Mucosa of rectum (tissue), 2 donors: Measurements from ENCODE around the gene TAF11L11.
"Not testable (repeated sequence)": the region's sequence is repeated elsewhere in the genome, so short reads cannot be mapped to it uniquely, and the experiment has no call there.

ENCODE experiments used
- H3K27ac ChIP-seq, 2 donors: one replicate each; pipeline ENCODE4 v1.7.0; 2013; ENCODE audit warnings: inconsistent platforms in 2 of 2, low read depth in 2 of 2, low read length in 2 of 2
- H3K27me3 ChIP-seq, 2 donors: one replicate each; pipeline ENCODE4 v1.7.0; 2013; ENCODE audit warnings: low read length in 2 of 2; ENCODE audit not compliant: control insufficient read depth in 2 of 2, insufficient read depth in 2 of 2
- H3K36me3 ChIP-seq, 2 donors: one replicate each; pipeline ENCODE4 v1.7.0; 2013; ENCODE audit warnings: low read length in 2 of 2; ENCODE audit not compliant: control insufficient read depth in 2 of 2, insufficient read depth in 2 of 2
- H3K4me1 ChIP-seq, 2 donors: one replicate each; pipeline ENCODE4 v1.7.0; 2013; ENCODE audit warnings: low read length in 2 of 2, mild to moderate bottlenecking in 1 of 2; ENCODE audit not compliant: control insufficient read depth in 2 of 2, insufficient read depth in 2 of 2
- H3K4me3 ChIP-seq, 2 donors: one replicate each; pipeline ENCODE4 v1.7.0; 2013; ENCODE audit warnings: low read length in 2 of 2
- H3K9ac ChIP-seq, 2 donors: one replicate each; pipeline ENCODE4 v1.7.0; 2013; ENCODE audit warnings: low read length in 2 of 2, low read depth in 1 of 2, mild to moderate bottlenecking in 1 of 2
- H3K9me3 ChIP-seq, 2 donors: one replicate each; pipeline ENCODE4 v1.7.0; 2013; ENCODE audit warnings: low read length in 2 of 2; ENCODE audit not compliant: control insufficient read depth in 2 of 2
- donor health status: healthy.
- donor health status: Normal muscosa, but diverticular disease.

TAF11L11 gene

DNA sequence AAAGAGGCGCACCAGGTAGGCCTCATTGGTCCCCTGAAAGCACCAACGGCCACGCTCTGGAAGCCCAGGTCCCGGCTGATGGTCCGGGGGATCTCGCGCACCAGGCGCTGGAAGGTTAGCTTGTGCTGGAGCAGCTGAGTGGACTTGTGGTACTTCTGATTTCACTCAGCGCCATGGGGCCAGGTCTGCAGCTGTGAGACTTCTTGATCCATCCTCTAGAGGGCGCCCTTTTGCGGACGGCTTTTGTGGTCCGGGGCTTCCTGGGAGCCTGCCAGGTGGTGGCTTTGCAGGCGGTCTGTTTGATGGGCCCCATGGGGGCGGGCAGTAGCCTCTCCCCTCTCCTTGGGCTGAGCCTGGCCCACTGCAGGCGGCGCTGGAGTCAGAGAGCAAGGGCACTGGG lies 16.6 kb downstream of the TAF11L11 start:
- no peaks in the 10 kb centered on the region for H3K27me3 ChIP-seq
- H3K27ac ChIP-seq, result no peak overlapping the region
- no peaks in the 10 kb centered on the region for H3K9me3 ChIP-seq
- H3K4me1 ChIP-seq, result no peaks in the 10 kb centered on the region
- no peak overlapping the region for H3K9ac ChIP-seq
- H3K36me3 ChIP-seq, result no peaks in the 10 kb centered on the region
- H3K4me3 ChIP-seq, result no peak overlapping the region

DNA sequence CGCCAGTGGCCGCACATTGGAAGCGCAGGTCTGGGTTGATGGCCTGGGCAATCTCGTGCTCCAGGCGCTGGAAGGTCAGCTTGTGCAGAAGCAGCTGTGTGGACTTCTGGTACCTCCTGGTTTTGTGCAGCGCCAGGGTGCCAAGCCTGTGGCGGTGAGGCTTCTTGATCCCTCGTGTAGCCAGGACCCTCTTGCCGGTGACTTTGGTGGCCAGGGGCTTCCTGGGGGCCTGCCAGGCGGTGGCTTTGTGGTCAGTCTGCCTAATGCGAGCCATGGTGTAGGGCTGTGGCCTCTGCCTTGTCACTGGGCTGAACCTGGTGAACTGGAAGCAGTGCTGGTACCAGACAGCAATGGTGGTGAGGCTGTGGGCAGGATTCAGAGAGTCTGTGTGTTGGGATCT lies 21.7 kb downstream of the TAF11L11 start:
- Histone ChIP-seq H3K27ac (no peak overlapping the region), H3K4me3 (no peak overlapping the region), H3K9me3 (no peaks in the 10 kb centered on the region), H3K36me3 (no peaks in the 10 kb centered on the region), H3K27me3 (no peaks in the 10 kb centered on the region), H3K4me1 (no peaks in the 10 kb centered on the region), H3K9ac (no peak overlapping the region)

DNA sequence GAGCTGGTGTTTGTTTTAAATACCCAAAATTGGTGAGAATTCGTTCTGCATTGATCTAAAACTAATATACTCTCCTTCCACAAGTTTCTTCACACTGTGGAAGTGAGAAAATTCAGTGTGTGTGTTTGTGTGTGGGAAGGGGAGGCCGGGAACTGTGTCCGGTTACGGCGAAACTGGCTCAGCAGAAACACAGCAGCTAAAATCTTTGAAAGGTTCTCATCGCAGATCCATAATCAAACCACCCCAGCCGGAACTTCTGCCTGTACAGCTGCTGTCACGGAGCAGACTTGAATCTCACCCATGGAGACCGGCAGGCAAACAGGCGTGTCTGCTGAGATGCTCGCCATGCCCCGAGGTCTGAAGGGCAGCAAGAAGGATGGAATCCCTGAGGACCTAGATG lies 27.8 kb downstream of the TAF11L11 start, which contains the start of gene TAF11L13:
TAF11L13 (plus strand) TSS at position 301 of the 400 bp plus-strand sequence.
- not testable (repeated sequence) for H3K36me3 ChIP-seq, H3K27me3 ChIP-seq, H3K9me3 ChIP-seq, H3K4me1 ChIP-seq, H3K27ac ChIP-seq, H3K9ac ChIP-seq, H3K4me3 ChIP-seq

DNA sequence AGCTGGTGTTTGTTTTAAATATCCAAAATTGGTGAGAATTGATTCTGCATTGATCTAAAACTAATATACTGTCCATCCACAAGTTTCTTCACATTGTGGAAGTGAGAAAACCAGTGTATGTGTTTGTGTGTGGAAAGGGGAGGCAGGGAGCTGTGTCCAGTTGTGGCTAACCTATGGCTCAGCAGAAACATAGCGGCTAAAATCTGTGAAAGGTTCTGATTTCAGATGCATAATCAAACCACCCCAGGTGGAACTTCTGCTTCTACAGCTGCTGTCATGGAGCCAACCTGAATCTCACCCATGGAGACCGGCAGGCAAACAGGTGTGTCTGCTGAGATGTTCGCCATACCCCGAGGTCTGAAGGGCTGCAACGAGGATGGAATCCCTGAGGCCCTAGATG lies 30.2 kb downstream of the TAF11L11 start, which contains the start of gene TAF11L14:
TAF11L14 (plus strand) TSS at position 301 of the 400 bp plus-strand sequence.
- no peaks in the 10 kb centered on the region for H3K36me3 ChIP-seq
- H3K9ac ChIP-seq, result no peak within 1 kb of the TSS
- no peaks in the 10 kb centered on the region for H3K9me3 ChIP-seq
- H3K27ac ChIP-seq, result no peak within 1 kb of the TSS
- H3K4me3 ChIP-seq, result no peak within 1 kb of the TSS
- no peaks in the 10 kb centered on the region for H3K27me3 ChIP-seq
- H3K4me1 ChIP-seq, result no peaks in the 10 kb centered on the region

DNA sequence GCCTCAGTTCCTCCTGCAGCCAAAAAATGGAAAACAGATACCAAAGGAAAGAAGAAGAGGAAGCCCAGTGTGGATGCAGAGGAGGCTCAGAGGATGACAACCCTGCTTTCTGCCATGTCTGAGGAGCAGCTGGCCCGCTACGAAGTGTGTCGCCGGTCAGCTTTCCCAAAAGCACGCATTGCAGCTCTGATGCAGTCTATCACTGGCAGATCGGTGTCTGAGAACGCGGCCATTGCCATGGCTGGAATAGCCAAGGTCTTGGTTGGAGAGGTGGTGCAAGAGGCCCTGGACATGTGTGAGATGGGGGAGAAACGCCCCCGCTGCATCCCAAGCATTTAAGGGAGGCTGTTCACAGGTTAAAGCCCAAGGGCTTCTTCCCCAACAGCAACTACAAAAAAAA lies 45.2 kb downstream of the TAF11L11 start:
- H3K27me3 ChIP-seq, H3K4me3 ChIP-seq, H3K27ac ChIP-seq, H3K36me3 ChIP-seq, H3K9me3 ChIP-seq, H3K4me1 ChIP-seq, H3K9ac ChIP-seq: not testable (repeated sequence)

DNA sequence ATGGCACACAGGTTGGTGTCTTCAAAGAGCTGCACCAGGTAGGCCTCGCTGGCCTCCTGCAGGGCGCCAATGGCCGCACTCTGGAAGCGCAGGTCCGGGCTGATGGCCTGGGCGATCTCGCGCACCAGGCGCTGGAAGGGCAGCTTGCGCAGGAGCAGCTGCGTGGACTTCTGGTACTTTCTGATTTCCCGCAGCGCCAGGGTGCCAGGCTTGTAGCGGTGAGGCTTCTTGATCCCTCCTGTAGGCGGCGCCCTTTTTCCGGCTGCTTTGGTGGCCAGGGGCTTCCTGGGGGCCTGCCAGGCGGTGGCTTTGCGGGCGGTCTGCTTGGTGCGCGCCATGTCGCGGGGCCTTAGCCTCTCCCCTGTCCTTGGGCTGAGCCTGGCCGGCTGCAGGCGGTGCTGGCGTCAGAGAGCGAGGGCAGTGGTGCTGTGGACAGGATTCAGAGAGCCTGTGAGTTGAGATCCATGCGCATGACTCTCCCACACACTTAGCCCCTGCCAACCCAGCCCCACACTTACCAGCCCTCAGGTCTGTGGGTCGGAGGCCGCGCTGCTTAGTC lies 51.3 kb downstream of the TAF11L11 start:
- H3K27me3 ChIP-seq, H3K36me3 ChIP-seq, H3K4me3 ChIP-seq, H3K9ac ChIP-seq, H3K9me3 ChIP-seq, H3K27ac ChIP-seq, H3K4me1 ChIP-seq: not testable (repeated sequence)
